Brain microvascular endothelial cell (primary cell): ENCODE measurements around the gene BDKRB2.

Experiments used
- DNase-seq: peaks from one replicate; pipeline ENCODE4 v3.0.0-alpha.2; 2020
- H3K27ac ChIP-seq: fragments of 250-450 bp; sonication (Bioruptor Pico); 2 replicates; pipeline ENCODE4 v1.5.1; 2020; ENCODE audit warnings: mild to moderate bottlenecking, moderate library complexity
- H3K27me3 ChIP-seq: fragments of 250-450 bp; sonication (Bioruptor Pico); replicated peaks from 2 replicates; pipeline ENCODE4 v1.5.1; 2020; ENCODE audit warnings: mild to moderate bottlenecking
- H3K36me3 ChIP-seq: fragments of 250-450 bp; sonication (Bioruptor Pico); replicated peaks from 2 replicates; pipeline ENCODE4 v1.5.1; 2020; ENCODE audit warnings: mild to moderate bottlenecking
- H3K4me3 ChIP-seq: 2 replicates; pipeline ENCODE4 v1.5.1; 2011; ENCODE audit warnings: low read depth, mild to moderate bottlenecking, control low read depth, low read length, moderate library complexity
- CTCF ChIP-seq: IDR thresholded peaks from 2 replicates; pipeline ENCODE4 v1.5.1; 2011; ENCODE audit warnings: low read depth, mild to moderate bottlenecking, moderate library complexity, low read length, control low read depth, inconsistent platforms; ENCODE audit errors: missing control alignments
- in situ Hi-C: cut with HindIII; loops from 2 replicates; pipeline ENCODE4 v1.10.0; 2017; ENCODE audit warnings: low sequenced_read_pairs, low pct_ligation_motif_present

Gene BDKRB2

GRCh38 chr14:96165493-96166436 is 38.9 kb upstream of the BDKRB2 start:
- DNase-seq = no peak
- in situ Hi-C loops = no loop called here
- Histone ChIP-seq H3K36me3 (no peaks in the 10 kb centered on the region), H3K27me3 (no peaks in the 10 kb centered on the region), H3K4me3 (no peak overlapping the region), H3K27ac (no peak overlapping the region)
- TF ChIP-seq CTCF = no peak

DNA sequence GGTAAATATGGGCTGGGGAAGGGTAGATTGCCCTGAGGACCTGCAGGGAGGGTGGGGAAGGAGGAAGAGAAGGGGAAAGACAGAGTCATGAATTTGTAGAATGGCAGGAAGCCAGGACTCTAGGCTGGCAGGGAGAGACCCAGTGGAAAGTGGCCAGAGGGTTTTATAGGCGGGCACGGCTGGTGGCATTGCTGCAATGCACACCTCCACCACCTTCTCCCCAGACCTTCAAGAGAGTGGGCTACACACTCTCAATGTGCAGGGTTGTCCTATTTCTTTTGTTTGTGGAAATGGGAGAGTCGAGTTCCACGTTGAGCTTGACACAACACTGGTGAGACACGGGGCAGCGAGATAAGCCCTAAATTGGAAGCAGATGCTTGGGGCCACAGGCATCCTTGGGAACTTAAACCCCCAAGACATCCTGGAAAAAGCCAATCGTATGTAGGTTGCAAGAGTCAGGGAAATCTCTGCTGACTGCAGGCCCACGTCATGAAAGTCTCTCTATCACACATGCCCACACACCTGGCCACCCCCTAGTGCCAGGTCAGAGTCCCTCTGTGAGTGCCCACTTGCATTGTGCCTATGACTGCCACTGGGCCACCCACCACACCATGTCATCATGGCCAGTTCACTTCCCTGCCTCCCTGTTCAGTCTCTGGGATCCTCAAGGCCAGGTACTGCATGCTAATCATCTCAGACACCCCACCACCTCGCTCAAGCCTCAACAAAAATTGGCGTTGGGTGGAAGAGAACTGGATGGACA is 38.0 kb upstream of the BDKRB2 start:
- no peak overlapping the region for H3K27ac ChIP-seq
- no peak for TF ChIP-seq CTCF
- no peak overlapping the region for H3K4me3 ChIP-seq
- DNase-seq = no peak
- no peaks in the 10 kb centered on the region for H3K27me3 ChIP-seq
- in situ Hi-C loops = no loop called here
- H3K36me3 ChIP-seq = no peaks in the 10 kb centered on the region

DNA sequence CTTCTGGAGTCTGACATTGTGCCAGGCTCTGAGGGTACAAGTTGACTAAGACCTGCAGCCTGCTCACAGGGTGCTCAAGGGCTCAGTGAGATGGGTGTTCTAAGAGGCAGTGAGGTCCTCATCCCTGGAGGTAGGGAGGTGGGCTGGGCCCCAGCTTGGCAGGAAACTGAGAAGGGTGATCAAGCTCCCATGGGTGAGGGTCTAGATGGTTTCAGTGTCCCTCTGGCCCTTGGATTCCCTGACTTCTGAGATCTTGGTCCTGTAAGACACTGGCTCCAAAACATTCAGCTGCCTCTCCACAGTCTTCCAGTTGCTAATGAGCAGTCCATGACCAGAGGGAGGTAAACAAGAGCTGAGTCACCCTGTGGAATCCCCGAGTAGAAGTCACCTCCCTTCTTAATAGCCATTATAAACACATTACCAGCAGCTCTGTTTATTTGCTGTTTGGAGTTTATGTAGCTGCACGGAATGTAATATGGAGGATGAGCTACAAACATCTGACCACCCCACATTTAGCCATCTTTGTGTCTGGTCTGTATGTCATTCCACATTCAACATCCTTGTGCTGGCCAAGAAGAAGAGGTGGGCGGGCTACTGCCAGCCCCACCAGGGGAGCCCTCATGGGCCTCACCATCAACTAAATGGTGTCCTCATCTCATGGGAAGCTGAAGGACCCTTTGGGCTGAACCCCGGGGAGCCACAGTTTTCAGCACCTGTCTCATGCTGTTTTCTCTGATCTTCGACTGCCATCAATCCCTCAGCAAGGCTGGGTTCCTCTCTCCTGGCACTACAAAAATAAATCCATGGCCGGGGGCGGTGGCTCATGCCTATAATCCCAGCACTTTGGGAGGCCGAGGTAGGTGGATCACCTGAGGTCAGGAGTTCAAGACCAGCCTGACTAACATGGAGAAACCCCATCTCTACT is 37.2 kb upstream of the BDKRB2 start:
- Histone ChIP-seq H3K27me3 (no peaks in the 10 kb centered on the region), H3K36me3 (no peaks in the 10 kb centered on the region), H3K4me3 (no peak overlapping the region), H3K27ac (no peak overlapping the region)
- in situ Hi-C loops = no loop called here
- no peak for TF ChIP-seq CTCF
- DNase-seq = peak; percentile 57

- H3K27ac ChIP-seq = no peak overlapping the region
- H3K27me3 ChIP-seq = no peaks in the 10 kb centered on the region
- H3K4me3 ChIP-seq = no peak overlapping the region
- DNase-seq = no peak
- TF ChIP-seq CTCF = no peak
- in situ Hi-C loops = no loop called here
- H3K36me3 ChIP-seq = no peaks in the 10 kb centered on the region
These were observed 36.1 kb upstream of the BDKRB2 start for GRCh38 chr14:96168581-96168980.

- Histone ChIP-seq H3K4me3 (no peak overlapping the region), H3K27ac (no peak overlapping the region), H3K36me3 (no peaks in the 10 kb centered on the region), H3K27me3 (no peaks in the 10 kb centered on the region)
- in situ Hi-C loops = no loop called here
- no peak for DNase-seq
- TF ChIP-seq CTCF = no peak
These were observed 33.6 kb upstream of the BDKRB2 start for GRCh38 chr14:96170961-96171592.
